Measurements from ENCODE around the gene PPFIA3. TPM values are rescaled to one million over a fixed set of nuclear protein-coding genes. Genes with fewer than 3 reads are reported as not detected.

The PPFIA3 gene
- total RNA-seq, 2 experiments from 2014 or later, result 3.6 to 4.6 TPM

- no peak for ATAC-seq (ENCODE audit: low read depth)
- no peak for DNase-seq
- H3K27me3 Mint-ChIP-seq, result no peaks in the 10 kb centered on the region
Observed at GRCh38 chr19:49200238-49200862, 81.0 kb downstream of the PPFIA3 start.

More at GRCh38 chr19:49200238-49200862, 81.0 kb downstream of the PPFIA3 start:
- no peaks in the 10 kb centered on the region for H3K9me3 Mint-ChIP-seq
- H3K27ac Mint-ChIP-seq, result no peak overlapping the region
- POLR2A ChIA-PET, result no interaction called here
- H3K4me3 Mint-ChIP-seq, result no peak overlapping the region
- peaks cover 2% of the 10 kb centered on the region for H3K4me1 Mint-ChIP-seq
- no peaks in the 10 kb centered on the region for H3K36me3 Mint-ChIP-seq

Other genes with a start within 250 kb of the PPFIA3 start
- 10 to 100 TPM; 82.8 to 83.9 TPM for gene PPP1R15A, start 247.1 kb upstream of the PPFIA3 start, total RNA-seq
- under 1 TPM in 1 of 2 experiments, not detected in 1; 0.17 TPM for gene TULP2, start 220.8 kb upstream of the PPFIA3 start, total RNA-seq
- 100 to 1,000 TPM; 203 to 214 TPM for gene NUCB1, start 219.2 kb upstream of the PPFIA3 start, total RNA-seq
- gene DHDH, start 185.8 kb upstream of the PPFIA3 start, total RNA-seq, result 1 to 10 TPM; 1.7 to 2.6 TPM
- 100 to 1,000 TPM; 285 to 296 TPM for gene BAX, start 164.7 kb upstream of the PPFIA3 start, total RNA-seq
- gene FTL, start 154.2 kb upstream of the PPFIA3 start, total RNA-seq, result 1,000 to 10,000 TPM; 1,232 to 1,343 TPM
- gene GYS1, start 126.2 kb upstream of the PPFIA3 start, total RNA-seq, result 10 to 100 TPM; 58.0 to 63.1 TPM
- 10 to 100 TPM; 71.3 to 76.1 TPM for gene RUVBL2, start 125.7 kb upstream of the PPFIA3 start, total RNA-seq
- not detected for gene LHB, start 102.5 kb upstream of the PPFIA3 start, total RNA-seq
- gene CGB3, start 95.2 kb upstream of the PPFIA3 start, total RNA-seq, result not detected
- not detected for gene CGB2, start 87.7 kb upstream of the PPFIA3 start, total RNA-seq
- gene CGB1, start 82.6 kb upstream of the PPFIA3 start, total RNA-seq, result not detected
- gene CGB5, start 75.7 kb upstream of the PPFIA3 start, total RNA-seq, result not detected
- gene CGB8, start 70.4 kb upstream of the PPFIA3 start, total RNA-seq, result not detected
- gene CGB7, start 61.8 kb upstream of the PPFIA3 start, total RNA-seq, result not detected
- not detected for gene NTF4, start 54.7 kb upstream of the PPFIA3 start, total RNA-seq
- not detected for gene KCNA7, start 46.8 kb upstream of the PPFIA3 start, total RNA-seq
- 100 to 1,000 TPM; 321 to 328 TPM for gene SNRNP70, start 34.1 kb upstream of the PPFIA3 start, total RNA-seq
- 10 to 100 TPM in 1 of 2 experiments, 1 to 10 TPM in 1; 8.9 to 10.1 TPM for gene LIN7B, start 5.2 kb upstream of the PPFIA3 start, total RNA-seq
- gene C19orf73, start 401 bp upstream of the PPFIA3 start, total RNA-seq, result 1 to 10 TPM; 1.3 to 1.7 TPM
- not detected for gene HRC, start 35.9 kb downstream of the PPFIA3 start, total RNA-seq
- under 1 TPM; 0.19 to 0.34 TPM for gene TRPM4, start 38.2 kb downstream of the PPFIA3 start, total RNA-seq
- gene SLC6A16, start 205.6 kb downstream of the PPFIA3 start, total RNA-seq, result 1 to 10 TPM; 3.7 to 5.1 TPM
- 100 to 1,000 TPM; 246 to 258 TPM for gene CD37, start 215.9 kb downstream of the PPFIA3 start, total RNA-seq
- not detected for gene TEAD2, start 242.9 kb downstream of the PPFIA3 start, total RNA-seq
- gene DKKL1, start 244.3 kb downstream of the PPFIA3 start, total RNA-seq, result not detected

Measured in activated naive CD8-positive, alpha-beta T cell treated with anti-CD3 and anti-CD28 coated beads, Interleukin-2, amount 10 ng/mL, durations not matched to agents 7 days and 5 days (primary cell).